ENCODE measurements around the gene FAM241B. TPM values are rescaled to one million over a fixed set of nuclear protein-coding genes. Genes with fewer than 3 reads are reported as not detected.

FAM241B gene
- total RNA-seq, 4 donors from 2014 or later = 1.4 to 2.4 TPM; not detected in 2

- no peak overlapping the region for H3K4me3 ChIP-seq
- H3K27ac ChIP-seq = no peak overlapping the region
- H3K27me3 ChIP-seq = no peaks in the 10 kb centered on the region
- no peak for DNase-seq
- H3K9me3 ChIP-seq = no peaks in the 10 kb centered on the region
- TF ChIP-seq POLR2A (IDR thresholded peaks at IDR 0.05) = no peak
- TF ChIP-seq, protein P1, sequence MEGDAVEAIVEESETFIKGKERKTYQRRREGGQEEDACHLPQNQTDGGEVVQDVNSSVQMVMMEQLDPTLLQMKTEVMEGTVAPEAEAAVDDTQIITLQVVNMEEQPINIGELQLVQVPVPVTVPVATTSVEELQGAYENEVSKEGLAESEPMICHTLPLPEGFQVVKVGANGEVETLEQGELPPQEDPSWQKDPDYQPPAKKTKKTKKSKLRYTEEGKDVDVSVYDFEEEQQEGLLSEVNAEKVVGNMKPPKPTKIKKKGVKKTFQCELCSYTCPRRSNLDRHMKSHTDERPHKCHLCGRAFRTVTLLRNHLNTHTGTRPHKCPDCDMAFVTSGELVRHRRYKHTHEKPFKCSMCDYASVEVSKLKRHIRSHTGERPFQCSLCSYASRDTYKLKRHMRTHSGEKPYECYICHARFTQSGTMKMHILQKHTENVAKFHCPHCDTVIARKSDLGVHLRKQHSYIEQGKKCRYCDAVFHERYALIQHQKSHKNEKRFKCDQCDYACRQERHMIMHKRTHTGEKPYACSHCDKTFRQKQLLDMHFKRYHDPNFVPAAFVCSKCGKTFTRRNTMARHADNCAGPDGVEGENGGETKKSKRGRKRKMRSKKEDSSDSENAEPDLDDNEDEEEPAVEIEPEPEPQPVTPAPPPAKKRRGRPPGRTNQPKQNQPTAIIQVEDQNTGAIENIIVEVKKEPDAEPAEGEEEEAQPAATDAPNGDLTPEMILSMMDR (IDR thresholded peaks at IDR 0.05) = no peak
- no peaks in the 10 kb centered on the region for H3K36me3 ChIP-seq
- H3K4me1 ChIP-seq = no peaks in the 10 kb centered on the region
These were observed 27.8 kb downstream of the FAM241B start for GRCh38 chr10:69657866-69658265.

GRCh38 chr10:69659241-69660038 lies 29.4 kb downstream of the FAM241B start:
- Histone ChIP-seq H3K4me1 (no peaks in the 10 kb centered on the region), H3K9me3 (no peaks in the 10 kb centered on the region), H3K36me3 (no peaks in the 10 kb centered on the region), H3K4me3 (no peak overlapping the region), H3K27me3 (no peaks in the 10 kb centered on the region), H3K27ac (no peak overlapping the region)
- TF ChIP-seq, protein P1 (IDR thresholded peaks at IDR 0.05) = no peak
- no peak for TF ChIP-seq POLR2A (IDR thresholded peaks at IDR 0.05)
- DNase-seq = no peak

DNA sequence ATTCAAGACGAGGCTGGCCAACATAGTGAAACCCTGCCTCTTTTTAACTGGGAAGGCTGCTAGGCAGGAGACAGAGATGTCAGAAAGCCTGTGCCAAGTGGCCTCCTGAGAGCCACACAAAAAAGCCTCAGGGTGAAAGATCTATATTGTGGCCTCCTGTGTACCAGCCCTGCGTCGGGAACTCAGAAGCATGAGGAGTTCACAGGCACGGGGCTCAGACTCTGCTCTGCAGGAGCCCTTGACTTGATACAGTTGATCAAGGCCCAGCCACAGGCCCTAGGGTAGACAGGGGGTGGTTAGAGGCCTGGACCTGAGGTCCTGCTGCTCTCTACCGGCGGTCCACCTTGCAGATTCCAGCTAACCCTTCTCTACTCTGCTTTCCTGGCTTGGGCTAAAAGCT lies 30.2 kb downstream of the FAM241B start:
- Histone ChIP-seq H3K27ac (no peak overlapping the region), H3K27me3 (no peaks in the 10 kb centered on the region), H3K4me3 (no peak overlapping the region), H3K9me3 (no peaks in the 10 kb centered on the region), H3K4me1 (no peaks in the 10 kb centered on the region), H3K36me3 (no peaks in the 10 kb centered on the region)
- no peak for DNase-seq
- no peak for TF ChIP-seq POLR2A (IDR thresholded peaks at IDR 0.05)
- TF ChIP-seq, protein P1 (IDR thresholded peaks at IDR 0.05) = no peak

- no peaks in the 10 kb centered on the region for H3K9me3 ChIP-seq
These were observed 31.5 kb downstream of the FAM241B start for GRCh38 chr10:69661414-69662172.

GRCh38 chr10:69662173-69662877 lies 32.3 kb downstream of the FAM241B start:
- DNase-seq = no peak
- Histone ChIP-seq H3K36me3 (no peaks in the 10 kb centered on the region), H3K27ac (no peak overlapping the region), H3K9me3 (no peaks in the 10 kb centered on the region), H3K4me1 (no peaks in the 10 kb centered on the region), H3K4me3 (no peak overlapping the region), H3K27me3 (no peaks in the 10 kb centered on the region)
- TF ChIP-seq, protein P1 (IDR thresholded peaks at IDR 0.05) = no peak
- no peak for TF ChIP-seq POLR2A (IDR thresholded peaks at IDR 0.05)

More at GRCh38 chr10:69661414-69662172, 31.5 kb downstream of the FAM241B start:
- Histone ChIP-seq H3K27ac (no peak overlapping the region), H3K27me3 (no peaks in the 10 kb centered on the region), H3K4me1 (no peaks in the 10 kb centered on the region), H3K4me3 (no peak overlapping the region), H3K36me3 (no peaks in the 10 kb centered on the region)
- DNase-seq = no peak
- TF ChIP-seq, protein P1 (IDR thresholded peaks at IDR 0.05) = no peak
- TF ChIP-seq POLR2A (IDR thresholded peaks at IDR 0.05) = no peak

All from Peyer's patch (tissue), 4 donors.